SHP77 treated with DMSO at 0.1 percent for 48 hours (cell line): ENCODE data around the gene GTF2E1.

ENCODE experiments used
- DNase-seq: peaks from one replicate; lab custom pipeline; 2025; lab: John Stamatoyannopoulos, UW

GTF2E1 gene

DNA sequence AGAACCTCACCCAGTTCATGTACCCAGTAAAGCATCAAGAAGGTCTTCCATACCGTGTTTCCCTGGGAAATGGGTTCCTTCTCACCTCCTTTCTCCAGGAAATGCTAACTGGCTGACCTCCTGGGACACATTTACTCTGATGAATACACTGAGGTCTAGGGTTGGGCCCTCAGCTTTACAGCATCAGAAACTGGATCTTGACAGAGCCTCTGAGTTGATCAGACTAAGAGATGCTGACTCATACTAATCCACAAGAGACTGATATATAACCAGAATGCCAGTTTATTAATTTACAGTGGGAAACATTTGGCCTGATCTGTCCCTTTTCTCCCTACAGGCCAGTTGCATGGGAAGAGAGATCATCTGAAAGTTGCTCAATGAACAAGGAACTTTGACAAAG is 55.8 kb downstream of the GTF2E1 start:
- DNase-seq, result no peak

DNA sequence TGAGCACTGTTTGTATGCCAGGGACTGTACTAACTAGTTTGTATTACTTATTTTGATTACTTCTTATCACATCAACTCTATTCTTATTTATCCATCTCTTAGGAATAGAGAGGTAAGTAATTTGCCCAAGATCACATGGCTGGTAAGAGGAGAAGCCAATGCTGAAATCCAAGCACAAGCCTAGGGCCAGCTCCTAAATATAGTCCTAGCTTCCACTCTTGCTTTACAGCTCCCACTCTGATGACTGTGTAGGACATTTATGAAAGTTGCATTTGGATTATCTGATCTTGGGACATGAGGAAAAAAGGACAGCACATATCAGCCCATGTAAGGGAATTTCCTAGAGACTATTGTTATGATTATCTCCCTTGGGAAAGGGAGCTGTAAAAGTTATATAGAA is 58.1 kb downstream of the GTF2E1 start:
- DNase-seq, result no peak

DNA sequence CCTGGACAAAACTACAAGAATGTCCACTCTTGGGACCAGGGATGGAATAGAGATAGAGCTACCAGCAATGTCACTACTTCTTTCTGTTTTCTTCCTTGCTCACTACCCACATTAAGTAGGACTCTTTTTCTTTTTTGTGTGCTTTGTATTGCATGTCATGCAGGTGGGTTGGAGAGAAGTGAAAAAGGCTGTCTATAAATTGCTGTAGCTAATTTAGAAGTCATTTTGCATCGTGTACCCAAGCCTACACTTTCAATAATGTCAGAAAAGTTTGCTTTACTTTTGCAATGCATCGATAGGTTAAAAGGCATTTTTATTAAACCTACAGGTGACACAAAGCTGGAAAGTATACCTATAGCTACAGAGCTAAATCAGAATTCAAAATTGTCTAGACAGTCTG is 58.9 kb downstream of the GTF2E1 start:
- no peak for DNase-seq

DNA sequence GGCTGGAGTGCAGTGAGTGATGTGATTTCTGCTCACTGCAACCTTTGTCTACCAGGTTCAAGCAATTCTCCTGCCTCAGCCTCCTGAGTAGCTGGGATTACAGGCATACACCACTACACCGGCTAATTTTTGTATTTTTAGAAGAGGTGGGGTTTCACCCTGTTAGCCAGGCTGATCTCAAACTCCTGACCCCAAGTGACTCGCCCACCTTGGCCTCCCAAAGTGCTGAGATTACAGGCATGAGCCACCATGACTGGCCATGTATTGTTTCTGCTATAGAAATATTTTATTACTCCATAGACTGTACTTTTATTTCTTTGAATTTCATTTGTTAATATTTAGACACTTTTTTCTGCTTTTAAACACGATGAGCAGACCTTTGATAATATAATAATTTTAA is 60.4 kb downstream of the GTF2E1 start:
- DNase-seq, result no peak

DNA sequence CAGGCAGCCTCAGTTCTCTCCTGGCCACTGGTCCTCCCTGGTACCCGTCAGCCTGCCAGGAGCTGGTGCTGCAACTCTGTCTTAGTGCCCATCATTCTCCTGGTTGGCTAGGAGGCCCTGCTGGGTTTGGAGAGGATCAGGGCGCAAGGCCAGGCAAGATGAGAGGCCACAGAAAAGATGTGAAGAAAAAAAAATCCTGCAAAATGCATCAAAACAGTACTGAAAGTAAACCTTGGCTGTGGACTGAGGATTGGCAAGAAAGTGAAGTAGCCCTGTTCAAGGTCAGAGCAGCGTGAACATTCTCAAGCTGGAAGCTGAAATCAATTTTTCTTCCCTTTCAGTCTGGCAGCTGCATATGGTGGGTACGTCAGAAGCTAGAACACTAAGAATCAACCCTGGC is 74.2 kb downstream of the GTF2E1 start:
- no peak for DNase-seq

DNA sequence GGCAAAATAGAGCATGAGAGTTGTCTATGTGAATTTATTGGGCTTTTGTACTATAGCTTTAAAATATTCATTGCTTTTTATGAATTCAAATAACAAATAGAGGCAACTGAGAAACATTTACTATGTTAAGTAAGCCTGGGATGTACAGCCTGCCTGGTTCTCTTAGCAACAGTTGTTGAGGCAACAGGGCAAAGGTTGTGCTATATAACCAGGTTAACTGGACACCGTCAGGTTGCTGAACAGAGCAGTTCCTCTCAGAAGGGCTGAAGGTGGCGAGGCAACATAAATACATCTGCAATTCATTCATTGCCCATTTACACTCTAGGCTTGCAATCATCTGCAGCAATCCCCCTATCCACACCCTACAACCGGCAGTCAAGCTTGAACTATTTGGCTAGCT is 78.2 kb downstream of the GTF2E1 start:
- no peak for DNase-seq

DNA sequence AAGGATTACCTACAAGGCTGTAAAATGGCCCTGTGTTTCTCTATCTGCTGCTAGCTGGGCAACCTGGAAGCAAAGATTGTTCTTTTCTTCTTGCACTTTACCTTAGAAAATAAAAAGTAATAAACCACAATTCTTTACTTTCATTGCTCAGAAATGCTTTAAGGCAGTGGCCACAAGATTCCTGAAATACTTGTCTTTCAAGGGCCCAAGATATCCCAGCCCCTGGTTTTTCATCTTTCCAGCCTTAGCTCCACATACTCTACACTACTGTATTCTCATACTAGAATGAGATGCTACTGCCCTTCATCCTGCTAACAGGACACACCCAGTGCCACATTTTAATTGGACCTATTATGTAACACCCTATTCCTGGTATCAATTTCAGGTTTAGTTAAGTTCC is 78.9 kb downstream of the GTF2E1 start:
- no peak for DNase-seq

DNA sequence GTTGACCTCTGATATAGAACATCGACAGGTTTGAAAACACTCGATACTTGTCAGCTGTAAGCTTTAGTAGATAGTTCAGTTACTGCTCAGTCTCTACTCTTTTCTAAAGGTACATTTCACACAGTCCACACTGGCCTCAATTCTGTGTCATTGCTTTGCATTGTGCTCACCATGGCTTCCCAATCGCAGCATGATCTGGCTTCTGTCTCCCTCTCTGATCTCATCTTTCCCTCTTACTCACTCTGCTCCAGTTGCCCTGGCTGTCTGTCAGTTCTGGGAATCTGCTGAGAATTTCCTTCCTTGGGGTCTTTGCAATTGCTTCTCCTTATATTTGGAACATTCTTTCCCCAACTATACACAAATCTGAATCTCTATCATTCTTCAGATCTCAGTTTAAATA is 80.6 kb downstream of the GTF2E1 start:
- no peak for DNase-seq

DNA sequence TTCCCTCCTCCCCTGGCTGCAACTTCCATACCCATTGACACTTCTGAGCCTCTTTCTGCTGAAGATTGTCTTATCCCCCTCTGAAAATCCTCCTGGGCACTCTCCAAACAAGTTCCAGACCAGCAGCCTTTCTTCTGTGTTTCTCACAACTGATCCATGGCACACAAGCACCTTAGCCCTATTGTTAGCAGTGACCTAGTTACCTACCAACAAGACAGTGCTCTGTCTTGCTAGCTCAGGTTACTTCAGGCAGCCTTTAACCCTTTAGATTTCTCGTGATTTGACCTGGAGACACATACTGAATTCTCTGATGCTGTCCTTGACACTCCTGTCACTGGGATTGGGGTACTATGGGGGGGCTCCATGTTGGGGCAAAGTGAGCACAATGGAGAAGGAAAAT is 82.1 kb downstream of the GTF2E1 start:
- no peak for DNase-seq

DNA sequence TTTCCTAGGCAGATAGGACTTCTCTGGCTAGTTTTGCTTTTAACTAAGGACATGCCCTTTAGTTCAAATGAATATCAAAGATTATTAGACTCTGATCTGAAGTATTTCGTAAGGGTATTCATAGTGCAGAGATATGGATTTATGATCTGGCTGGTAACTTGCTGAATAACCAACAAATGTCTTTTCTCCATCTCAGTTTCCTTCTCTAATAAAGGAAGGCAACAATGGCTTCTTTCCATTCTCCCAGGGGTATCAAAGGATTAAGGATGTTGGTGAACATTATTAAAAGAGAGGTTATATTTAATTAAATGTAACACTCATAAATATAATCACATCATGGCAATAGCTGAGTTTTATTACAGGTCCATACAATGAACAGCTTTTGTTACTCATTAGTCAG is 86.3 kb downstream of the GTF2E1 start:
- no peak for DNase-seq

DNA sequence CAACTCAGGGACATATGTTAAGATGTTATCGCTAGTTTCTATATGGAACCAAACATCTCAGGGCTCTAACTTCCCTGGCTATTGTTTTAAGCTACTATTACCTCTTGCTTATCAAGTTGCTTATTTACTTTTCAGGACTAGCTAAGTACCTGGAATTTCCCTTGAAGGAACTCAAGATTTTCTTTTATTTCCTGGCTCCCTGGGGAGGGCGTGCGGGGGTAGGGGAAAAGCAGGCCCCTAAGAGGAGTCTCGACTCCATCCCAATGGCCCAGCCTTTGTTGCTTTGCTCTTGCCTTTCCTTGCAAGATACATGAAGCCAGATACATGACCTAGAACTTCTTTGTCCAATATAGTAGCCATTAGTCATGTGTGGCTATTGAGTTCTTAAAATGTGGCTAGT is 88.5 kb downstream of the GTF2E1 start:
- no peak for DNase-seq
